Subcutaneous preadipocyte (primary cell): ENCODE results near the gene NOD2. TPM values are rescaled to one million over a fixed set of nuclear protein-coding genes. Genes with fewer than 3 reads are reported as not detected.

Experiments used
- small RNA-seq: library from RNA; depleted of rRNA; stranded (forward); fragments of <200 nt; gene quantifications from one replicate; pipeline ENCODE3, GENCODE V24; 2012
- total RNA-seq: library from RNA; depleted of rRNA; stranded (reverse); fragments of >200 nt; gene quantifications from 2 replicates; pipeline ENCODE4 v1.2.3, GENCODE V29; 2012

The NOD2 gene
- under 0.01 TPM in 2 replicates for total RNA-seq

GRCh38 chr16:50692999-50693781 is at the start of gene NOD2:
Gene NOD2, plus strand, starts transcription at chr16:50693606. Its CDS starts 5,890 bp downstream, at chr16:50699496.

DNA sequence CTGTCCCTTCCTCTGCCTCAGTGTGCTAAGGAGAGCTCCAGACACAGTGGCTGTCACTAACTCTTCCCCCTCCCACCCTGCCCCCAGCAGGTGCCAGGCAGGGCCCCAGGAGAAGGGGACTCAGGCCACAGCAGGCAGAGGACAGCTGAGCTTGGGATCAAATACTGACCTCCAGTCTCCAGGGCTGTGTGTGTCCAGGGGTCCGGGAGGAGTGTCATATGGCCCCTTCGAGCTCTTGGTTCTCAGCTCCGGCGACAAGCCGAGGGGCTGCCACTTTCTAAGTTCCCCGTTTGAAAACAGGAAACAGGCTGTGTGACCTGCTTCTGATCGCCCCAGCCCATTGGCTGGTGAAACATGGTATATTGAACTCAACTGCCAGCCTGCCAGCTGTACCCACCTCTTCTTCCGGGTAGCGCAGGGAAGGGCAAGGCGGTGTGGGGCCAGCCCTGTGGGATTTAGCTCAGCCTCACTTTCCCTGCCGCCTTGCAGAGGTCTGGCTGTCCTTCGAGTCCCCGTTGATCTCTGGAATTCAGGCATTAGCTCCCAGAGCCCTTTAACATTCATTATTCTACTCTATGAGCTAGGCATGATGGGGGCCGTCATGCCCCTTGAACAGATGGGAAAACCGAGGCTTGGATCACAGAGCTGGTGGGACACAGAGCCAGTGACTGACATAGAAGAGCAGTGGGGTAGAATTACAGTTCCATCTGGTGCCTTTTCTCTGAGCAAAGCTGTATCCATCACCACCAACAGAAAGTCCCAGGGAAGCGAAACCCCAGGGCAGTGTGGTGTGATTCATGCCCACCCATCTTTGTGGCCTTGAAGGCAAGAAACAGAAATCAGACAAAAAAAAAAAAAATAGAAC is 12.2 kb upstream of the NOD2 start, which contains the start of gene SNX20:
TSS of gene SNX20 (minus strand) at position 292 of the 865 bp plus-strand sequence. CDS start 3,786 bp downstream, outside the sequence.

DNA sequence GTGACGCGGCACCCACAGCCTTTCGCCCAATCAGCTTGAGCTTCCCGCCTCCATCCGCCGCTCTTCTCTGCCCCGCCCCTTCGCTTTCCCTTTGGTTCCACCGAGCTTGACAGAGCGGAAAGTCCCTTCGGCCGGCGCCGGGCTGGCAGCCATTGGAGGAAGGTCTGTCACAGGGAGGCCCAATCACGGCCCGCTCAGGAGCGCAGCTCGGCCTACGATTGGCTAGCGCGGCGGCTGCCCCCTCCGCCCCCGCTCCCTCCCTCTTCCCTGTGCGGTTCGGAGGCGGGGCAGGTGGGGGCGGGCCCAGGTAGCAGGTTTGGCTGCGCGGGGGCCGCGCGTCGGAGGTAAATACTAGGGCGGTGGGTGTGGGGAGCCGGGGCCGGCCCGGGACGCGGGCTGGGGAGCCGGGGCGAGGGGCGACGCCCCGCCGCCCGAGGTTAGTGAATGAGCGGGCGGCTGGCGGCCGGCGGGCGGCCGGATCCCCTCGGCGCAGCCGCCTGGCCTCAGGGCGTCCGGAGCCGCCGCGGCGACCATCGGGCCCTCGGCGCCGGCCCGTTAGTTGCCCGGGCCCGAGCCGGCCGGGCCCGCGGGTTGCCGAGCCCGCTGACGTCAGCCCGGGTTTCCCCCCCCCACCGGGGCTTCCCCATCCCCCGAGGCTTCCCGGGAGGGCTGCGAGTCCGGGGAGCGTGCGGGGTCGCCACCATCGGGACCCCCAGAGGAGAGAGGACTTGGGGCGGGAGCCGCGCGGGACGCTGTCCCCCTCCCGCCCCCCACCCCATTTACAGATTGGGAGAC is 48.6 kb downstream of the NOD2 start, which contains the start of gene CYLD:
TSS of gene CYLD (plus strand) at position 306 of the 795 bp plus-strand sequence. CDS start 7,613 bp downstream, outside the sequence.

Small RNA genes within 50 kb of the gene (small RNA-seq; reads per million reads assigned to genes)
- not detected for gene MIR3181

Other genes starting within 250 kb of the NOD2 start
- gene NKD1, start 145.2 kb upstream of the NOD2 start, total RNA-seq, result under 0.01 TPM in 2 replicates
- not detected in 2 replicates for gene SNX20, start 12.3 kb upstream of the NOD2 start, total RNA-seq
- 24.6 and 31.3 TPM in 2 replicates for gene CYLD, start 48.5 kb downstream of the NOD2 start, total RNA-seq